HepG2 (cell line): Measurements from ENCODE around the gene EPB41.

Experiments
- CBX5 ChIP-seq: sonication (generic); formaldehyde crosslinking; IDR thresholded peaks from 2 replicates; pipeline ENCODE4 v1.4.0; 2020; ENCODE audit warnings: missing genetic modification reagents, borderline replicate concordance
- EP300 ChIP-seq, 3 experiments: sonication (generic) in 1 of 3; formaldehyde crosslinking in 1 of 3; IDR thresholded peaks; 2 replicates each; pipeline versions ENCODE4 v1.5.1 to v1.6.1; 2011 to 2020; ENCODE audit warnings: low read depth in 2 of 3, low read length in 2 of 3, borderline replicate concordance in 1 of 3, improper control_type of control experiment in 1 of 3, mild to moderate bottlenecking in 1 of 3, missing genetic modification reagents in 1 of 3, moderate library complexity in 1 of 3
- FOXJ3 ChIP-seq: sonication (generic); formaldehyde crosslinking; IDR thresholded peaks from 2 replicates; pipeline ENCODE4 v1.4.0; 2020; ENCODE audit warnings: missing genetic modification reagents, mild to moderate bottlenecking, borderline replicate concordance
- MAZ ChIP-seq, 2 experiments: sonication (generic) in 1 of 2; formaldehyde crosslinking in 1 of 2; IDR thresholded peaks; 2 replicates each; pipeline versions ENCODE4 v1.5.0 to v1.6.1; 2012 to 2020; ENCODE audit warnings: low read depth in 2 of 2, mild to moderate bottlenecking in 2 of 2, borderline replicate concordance in 1 of 2, improper control_type of control experiment in 1 of 2, low read length in 1 of 2, missing genetic modification reagents in 1 of 2, moderate library complexity in 1 of 2
- MEF2D ChIP-seq: sonication (generic); formaldehyde crosslinking; IDR thresholded peaks from 2 replicates; pipeline ENCODE4 v1.5.1; 2020; ENCODE audit warnings: mild to moderate bottlenecking, missing genetic modification reagents
- POLR2A ChIP-seq, 2 experiments: IDR thresholded peaks; 2 replicates each; pipeline ENCODE4 v1.6.1; 2011; ENCODE audit warnings: low read depth in 2 of 2, low read length in 2 of 2, mild to moderate bottlenecking in 1 of 2, moderate library complexity in 1 of 2; ENCODE audit not compliant: insufficient read depth in 1 of 2
- REXO4 ChIP-seq: sonication (generic); formaldehyde crosslinking; IDR thresholded peaks from 2 replicates; pipeline ENCODE4 v1.8.0; 2022; ENCODE audit warnings: missing genetic modification reagents, mild to moderate bottlenecking, borderline replicate concordance
- ZNF44 ChIP-seq: sonication (generic); formaldehyde crosslinking; IDR thresholded peaks from 2 replicates; pipeline ENCODE4 v1.5.1; 2020; ENCODE audit warnings: mild to moderate bottlenecking, missing genetic modification reagents
- ZNF563 ChIP-seq: sonication (generic); formaldehyde crosslinking; IDR thresholded peaks from 2 replicates; pipeline ENCODE4 v1.8.0; 2022; ENCODE audit warnings: mild to moderate bottlenecking, moderate library complexity, missing genetic modification reagents
- ZSCAN9 ChIP-seq: IDR thresholded peaks from 2 replicates; pipeline ENCODE4 v1.6.1; 2016; ENCODE audit warnings: borderline replicate concordance
- TF ChIP-seq, protein P1 (sequence below): sonication (generic); formaldehyde crosslinking; IDR thresholded peaks from 2 replicates; pipeline ENCODE4 v1.5.0; 2020; ENCODE audit warnings: mild to moderate bottlenecking, missing genetic modification reagents, moderate library complexity
- TF ChIP-seq, protein P2 (sequence below), 2 experiments: IDR thresholded peaks; 2 replicates each; pipeline ENCODE4 v1.6.1; 2011 to 2012; ENCODE audit warnings: low read length in 2 of 2, borderline replicate concordance in 1 of 2, low read depth in 1 of 2, mild to moderate bottlenecking in 1 of 2, moderate library complexity in 1 of 2
- TF ChIP-seq, protein P3 (sequence below): sonication (generic); formaldehyde crosslinking; conservative IDR thresholded peaks from 2 replicates; pipeline ENCODE4 v1.5.0; 2020; ENCODE audit warnings: missing genetic modification reagents

DNA sequence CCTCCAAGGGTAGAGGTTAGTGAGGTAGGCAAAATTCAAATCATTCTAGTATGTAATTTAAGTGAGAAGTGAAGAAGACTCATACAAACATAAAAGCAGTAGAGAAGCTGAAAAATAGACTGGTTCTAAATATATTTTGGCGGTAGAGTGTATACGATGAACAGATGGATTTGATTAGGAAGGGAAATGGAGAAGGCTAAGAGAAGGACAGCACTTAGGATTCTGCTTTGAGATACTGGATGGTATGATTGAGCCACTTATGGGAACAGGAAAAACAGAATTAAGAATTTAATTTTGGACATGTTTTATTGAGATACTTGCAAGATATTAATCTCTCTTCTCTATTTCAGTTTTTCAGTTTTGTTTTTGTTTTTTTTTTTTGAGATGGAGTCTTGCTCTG lies 60.1 kb downstream of the EPB41 start:
- TF ChIP-seq ZSCAN9 (CRISPR knock-in tag) (no peak), ZNF44 (CRISPR knock-in tag) (no peak), REXO4 (CRISPR knock-in tag) (no peak), MEF2D (no peak), MAZ (IDR thresholded peaks at IDR 0.05; ENCODE audit: borderline replicate concordance, low read depth, low read length) (no peak), MAZ (CRISPR knock-in tag; IDR thresholded peaks at IDR 0.05; ENCODE audit: low read depth) (no peak), POLR2A (IDR thresholded peaks at IDR 0.05; ENCODE audit: insufficient read depth in 1 of 2, low read depth in 2 of 2, low read length in 2 of 2) (no peak), EP300 (IDR thresholded peaks at IDR 0.05; ENCODE audit: low read depth in 2 of 2, low read length in 2 of 2) (no peak), EP300 (CRISPR knock-in tag; IDR thresholded peaks at IDR 0.05; ENCODE audit: borderline replicate concordance) (no peak), CBX5 (no peak), ZNF563 (no peak), FOXJ3 (no peak)
- TF ChIP-seq, protein P1, sequence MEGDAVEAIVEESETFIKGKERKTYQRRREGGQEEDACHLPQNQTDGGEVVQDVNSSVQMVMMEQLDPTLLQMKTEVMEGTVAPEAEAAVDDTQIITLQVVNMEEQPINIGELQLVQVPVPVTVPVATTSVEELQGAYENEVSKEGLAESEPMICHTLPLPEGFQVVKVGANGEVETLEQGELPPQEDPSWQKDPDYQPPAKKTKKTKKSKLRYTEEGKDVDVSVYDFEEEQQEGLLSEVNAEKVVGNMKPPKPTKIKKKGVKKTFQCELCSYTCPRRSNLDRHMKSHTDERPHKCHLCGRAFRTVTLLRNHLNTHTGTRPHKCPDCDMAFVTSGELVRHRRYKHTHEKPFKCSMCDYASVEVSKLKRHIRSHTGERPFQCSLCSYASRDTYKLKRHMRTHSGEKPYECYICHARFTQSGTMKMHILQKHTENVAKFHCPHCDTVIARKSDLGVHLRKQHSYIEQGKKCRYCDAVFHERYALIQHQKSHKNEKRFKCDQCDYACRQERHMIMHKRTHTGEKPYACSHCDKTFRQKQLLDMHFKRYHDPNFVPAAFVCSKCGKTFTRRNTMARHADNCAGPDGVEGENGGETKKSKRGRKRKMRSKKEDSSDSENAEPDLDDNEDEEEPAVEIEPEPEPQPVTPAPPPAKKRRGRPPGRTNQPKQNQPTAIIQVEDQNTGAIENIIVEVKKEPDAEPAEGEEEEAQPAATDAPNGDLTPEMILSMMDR (CRISPR knock-in tag) = no peak
- TF ChIP-seq, protein P2, sequence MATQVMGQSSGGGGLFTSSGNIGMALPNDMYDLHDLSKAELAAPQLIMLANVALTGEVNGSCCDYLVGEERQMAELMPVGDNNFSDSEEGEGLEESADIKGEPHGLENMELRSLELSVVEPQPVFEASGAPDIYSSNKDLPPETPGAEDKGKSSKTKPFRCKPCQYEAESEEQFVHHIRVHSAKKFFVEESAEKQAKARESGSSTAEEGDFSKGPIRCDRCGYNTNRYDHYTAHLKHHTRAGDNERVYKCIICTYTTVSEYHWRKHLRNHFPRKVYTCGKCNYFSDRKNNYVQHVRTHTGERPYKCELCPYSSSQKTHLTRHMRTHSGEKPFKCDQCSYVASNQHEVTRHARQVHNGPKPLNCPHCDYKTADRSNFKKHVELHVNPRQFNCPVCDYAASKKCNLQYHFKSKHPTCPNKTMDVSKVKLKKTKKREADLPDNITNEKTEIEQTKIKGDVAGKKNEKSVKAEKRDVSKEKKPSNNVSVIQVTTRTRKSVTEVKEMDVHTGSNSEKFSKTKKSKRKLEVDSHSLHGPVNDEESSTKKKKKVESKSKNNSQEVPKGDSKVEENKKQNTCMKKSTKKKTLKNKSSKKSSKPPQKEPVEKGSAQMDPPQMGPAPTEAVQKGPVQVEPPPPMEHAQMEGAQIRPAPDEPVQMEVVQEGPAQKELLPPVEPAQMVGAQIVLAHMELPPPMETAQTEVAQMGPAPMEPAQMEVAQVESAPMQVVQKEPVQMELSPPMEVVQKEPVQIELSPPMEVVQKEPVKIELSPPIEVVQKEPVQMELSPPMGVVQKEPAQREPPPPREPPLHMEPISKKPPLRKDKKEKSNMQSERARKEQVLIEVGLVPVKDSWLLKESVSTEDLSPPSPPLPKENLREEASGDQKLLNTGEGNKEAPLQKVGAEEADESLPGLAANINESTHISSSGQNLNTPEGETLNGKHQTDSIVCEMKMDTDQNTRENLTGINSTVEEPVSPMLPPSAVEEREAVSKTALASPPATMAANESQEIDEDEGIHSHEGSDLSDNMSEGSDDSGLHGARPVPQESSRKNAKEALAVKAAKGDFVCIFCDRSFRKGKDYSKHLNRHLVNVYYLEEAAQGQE (IDR thresholded peaks at IDR 0.05; ENCODE audit: borderline replicate concordance in 1 of 2, low read depth in 1 of 2, low read length in 2 of 2) = no peak
- TF ChIP-seq, protein P3, sequence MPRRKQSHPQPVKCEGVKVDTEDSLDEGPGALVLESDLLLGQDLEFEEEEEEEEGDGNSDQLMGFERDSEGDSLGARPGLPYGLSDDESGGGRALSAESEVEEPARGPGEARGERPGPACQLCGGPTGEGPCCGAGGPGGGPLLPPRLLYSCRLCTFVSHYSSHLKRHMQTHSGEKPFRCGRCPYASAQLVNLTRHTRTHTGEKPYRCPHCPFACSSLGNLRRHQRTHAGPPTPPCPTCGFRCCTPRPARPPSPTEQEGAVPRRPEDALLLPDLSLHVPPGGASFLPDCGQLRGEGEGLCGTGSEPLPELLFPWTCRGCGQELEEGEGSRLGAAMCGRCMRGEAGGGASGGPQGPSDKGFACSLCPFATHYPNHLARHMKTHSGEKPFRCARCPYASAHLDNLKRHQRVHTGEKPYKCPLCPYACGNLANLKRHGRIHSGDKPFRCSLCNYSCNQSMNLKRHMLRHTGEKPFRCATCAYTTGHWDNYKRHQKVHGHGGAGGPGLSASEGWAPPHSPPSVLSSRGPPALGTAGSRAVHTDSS (CRISPR knock-in tag) = no peak
